GM18861 (cell line): ENCODE results near the gene ZNRF3.
"Not testable (repeated sequence)": the region's sequence is repeated elsewhere in the genome, so short reads cannot be mapped to it uniquely, and the experiment has no call there.

Experiments used
- ATAC-seq: cut with Tn5 transposase; IDR thresholded peaks from one replicate; pipeline ENCODE4 v1.9.1; 2021; ENCODE audit not compliant: unreplicated experiment

Gene ZNRF3

DNA sequence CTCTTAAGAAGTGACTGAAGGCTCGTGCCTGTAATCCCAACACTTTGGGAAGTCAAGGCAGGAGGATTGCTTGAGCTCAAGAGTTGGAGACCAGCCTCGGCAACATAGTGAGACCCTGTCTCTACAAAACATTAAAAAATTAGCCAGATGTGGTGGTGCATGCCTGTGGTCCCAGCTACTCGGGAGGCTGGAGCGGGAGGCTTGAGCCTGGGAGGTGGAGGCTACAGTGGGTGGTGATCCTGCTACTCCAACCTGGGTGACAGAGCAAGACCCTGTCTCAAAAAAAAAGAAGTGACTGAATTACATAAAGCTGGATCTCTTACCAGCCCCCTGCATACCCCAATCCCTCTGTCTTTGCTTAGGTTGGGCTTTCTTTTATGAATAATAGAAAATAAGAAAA lies 120.2 kb downstream of the ZNRF3 start:
- no peak for ATAC-seq

DNA sequence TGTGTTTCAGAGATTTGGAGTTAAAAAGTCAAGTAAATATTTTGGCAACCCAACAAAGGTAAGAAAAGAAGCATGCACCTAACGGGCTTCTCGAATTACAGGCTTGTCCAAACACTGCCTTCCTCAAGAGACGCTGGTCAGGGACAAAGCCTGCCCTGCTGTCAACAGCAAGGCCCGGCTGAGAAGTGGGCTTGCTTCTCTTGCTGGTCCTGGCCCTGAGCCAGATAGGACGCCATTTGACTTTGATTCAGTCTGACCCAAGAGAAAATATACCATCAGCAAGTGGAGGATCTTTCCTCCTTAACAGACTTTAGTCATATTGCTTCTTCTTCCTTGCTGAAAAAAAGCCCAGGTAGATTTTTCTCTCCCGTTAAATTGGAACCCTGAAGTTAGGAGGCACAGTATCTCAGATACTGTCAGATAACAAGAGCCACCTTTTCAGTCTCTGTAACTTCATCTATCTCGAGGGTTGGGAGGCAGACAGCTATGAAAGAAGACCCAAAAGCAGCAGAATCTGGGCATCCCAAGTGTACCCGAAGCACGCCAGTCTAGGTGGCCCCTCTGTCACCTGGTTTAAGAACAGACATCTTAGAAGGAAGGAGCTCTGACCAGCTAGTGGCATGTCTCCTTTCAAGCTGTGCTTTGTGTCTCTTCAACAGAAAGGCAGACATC lies 120.7 kb downstream of the ZNRF3 start:
- ATAC-seq: no peak

DNA sequence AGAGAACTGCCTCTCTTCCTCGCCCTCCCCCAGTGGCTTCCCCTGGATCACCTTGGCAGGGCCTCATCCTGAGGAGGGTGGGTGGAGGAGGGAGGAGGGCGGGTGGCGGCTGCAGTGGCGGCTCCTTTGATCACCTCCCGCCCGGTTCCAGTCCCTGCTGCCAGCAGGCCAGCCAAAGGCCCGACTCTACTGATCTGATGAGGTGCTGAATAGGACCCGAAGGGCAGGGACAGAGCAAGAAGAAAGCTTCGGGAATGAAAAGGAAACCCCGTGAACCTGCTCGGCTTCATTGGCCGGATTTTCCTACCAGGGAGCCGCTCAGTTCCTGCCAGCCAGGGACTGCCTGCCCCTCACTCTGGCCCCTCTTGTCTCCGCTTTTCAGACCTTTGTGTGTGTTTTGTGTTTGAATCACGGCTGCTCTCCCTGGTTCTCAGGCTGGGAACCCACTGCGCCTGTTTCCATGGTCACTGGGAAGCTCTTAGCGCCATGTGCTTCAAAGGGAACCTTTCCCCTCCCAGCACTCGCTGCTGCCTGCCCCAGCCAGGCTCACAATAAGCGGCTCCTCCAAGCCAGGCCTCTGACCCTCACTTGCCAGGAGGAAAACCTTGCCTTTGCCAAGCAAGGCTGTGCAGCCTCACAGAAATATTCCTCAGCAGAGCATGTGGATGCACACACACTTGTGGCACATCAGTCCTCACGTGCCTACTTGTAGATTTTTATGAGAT lies 121.4 kb downstream of the ZNRF3 start:
- no peak for ATAC-seq

GRCh38 chr22:29005754-29006153 lies 122.4 kb downstream of the ZNRF3 start:
- not testable (repeated sequence) for ATAC-seq

- no peak for ATAC-seq
Observed at GRCh38 chr22:29006346-29006745, 123.0 kb downstream of the ZNRF3 start.

DNA sequence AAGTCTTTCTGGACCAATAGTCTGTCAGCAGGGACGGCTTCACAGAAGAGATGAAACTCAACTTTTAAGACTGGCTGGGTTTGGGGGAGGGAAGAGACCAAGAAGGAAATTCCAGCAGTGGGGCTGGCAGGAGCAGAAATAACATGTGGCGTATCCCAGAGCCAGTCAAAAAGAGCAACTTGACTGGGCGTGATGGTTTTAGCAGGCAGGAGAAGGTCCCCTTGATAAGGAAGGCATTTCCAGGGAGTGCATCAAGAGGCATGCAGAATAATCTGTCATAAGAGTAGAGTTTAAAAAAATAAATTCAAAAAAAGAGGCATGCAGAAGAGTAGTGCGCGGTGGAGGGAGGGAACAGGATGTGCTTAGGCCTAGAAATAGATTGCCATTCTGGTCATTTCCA lies 125.8 kb downstream of the ZNRF3 start:
- ATAC-seq: no peak

- ATAC-seq: no peak
Observed at GRCh38 chr22:29011240-29012100, 128.1 kb downstream of the ZNRF3 start.

GRCh38 chr22:29012101-29012433 lies 128.7 kb downstream of the ZNRF3 start:
- no peak for ATAC-seq

DNA sequence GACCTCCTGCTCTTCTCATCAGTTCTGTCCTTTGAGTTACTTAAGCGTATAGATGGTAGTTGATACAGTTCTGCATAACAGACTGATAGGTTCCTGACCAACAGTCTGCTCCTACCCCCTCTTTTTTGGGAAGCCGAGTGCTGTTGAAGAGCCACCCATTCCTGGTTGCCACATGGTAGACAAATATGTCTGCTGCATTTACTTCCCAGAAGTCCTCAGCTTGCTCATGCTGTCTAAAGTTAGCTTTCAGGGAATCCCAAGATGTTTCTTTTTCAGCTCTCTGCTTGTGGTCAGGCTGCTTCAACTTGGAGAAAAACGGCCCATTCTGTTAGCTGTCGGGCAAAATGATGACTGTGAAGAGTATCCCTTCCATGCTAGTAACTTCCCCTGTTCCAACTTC lies 129.6 kb downstream of the ZNRF3 start:
- ATAC-seq: no peak

- ATAC-seq: no peak
Observed at GRCh38 chr22:29014293-29014692, 130.9 kb downstream of the ZNRF3 start.

GRCh38 chr22:29014773-29015172 lies 131.4 kb downstream of the ZNRF3 start:
- ATAC-seq: no peak

- no peak for ATAC-seq
Observed at GRCh38 chr22:29016067-29016938, 132.9 kb downstream of the ZNRF3 start.

- ATAC-seq: no peak
Observed at GRCh38 chr22:29018293-29019189, 135.2 kb downstream of the ZNRF3 start.

DNA sequence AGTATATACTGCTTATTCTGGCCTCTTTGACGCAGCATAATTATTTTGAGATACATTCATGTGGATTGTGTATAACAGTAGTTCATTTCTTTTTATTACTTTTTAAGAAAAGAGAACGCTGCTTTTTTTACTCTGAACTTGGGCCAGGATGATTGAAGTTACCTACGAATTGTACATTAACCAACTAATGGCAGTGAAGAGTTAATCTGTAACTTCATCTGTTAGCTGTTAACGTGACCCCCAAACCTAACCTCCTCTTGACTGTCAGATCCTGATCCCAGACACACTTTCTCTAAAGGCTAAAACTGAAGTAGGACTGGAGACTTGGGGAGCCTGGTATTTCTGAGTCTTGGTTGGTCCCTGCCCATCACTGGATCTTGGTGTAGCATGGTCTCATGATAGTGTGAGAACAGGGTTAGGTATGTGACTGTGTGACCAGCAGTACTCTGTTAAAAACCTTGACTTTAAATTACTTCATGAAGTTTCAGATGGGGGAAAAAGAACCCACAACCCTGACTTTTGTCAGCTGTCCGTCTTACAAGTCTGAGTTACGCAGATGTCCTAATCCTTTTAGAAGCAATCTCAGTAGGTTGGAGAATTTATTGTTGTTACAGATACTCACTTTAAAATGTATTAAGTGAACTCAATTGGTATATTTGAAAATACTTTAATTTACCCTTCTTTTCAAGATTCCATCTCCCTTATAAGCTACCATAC lies 138.9 kb downstream of the ZNRF3 start:
- ATAC-seq: no peak

GRCh38 chr22:29023172-29023796 lies 139.9 kb downstream of the ZNRF3 start:
- ATAC-seq: no peak

GRCh38 chr22:29026579-29026978 lies 143.2 kb downstream of the ZNRF3 start:
- ATAC-seq: no peak

GRCh38 chr22:29028468-29028867 lies 145.1 kb downstream of the ZNRF3 start:
- ATAC-seq: no peak

DNA sequence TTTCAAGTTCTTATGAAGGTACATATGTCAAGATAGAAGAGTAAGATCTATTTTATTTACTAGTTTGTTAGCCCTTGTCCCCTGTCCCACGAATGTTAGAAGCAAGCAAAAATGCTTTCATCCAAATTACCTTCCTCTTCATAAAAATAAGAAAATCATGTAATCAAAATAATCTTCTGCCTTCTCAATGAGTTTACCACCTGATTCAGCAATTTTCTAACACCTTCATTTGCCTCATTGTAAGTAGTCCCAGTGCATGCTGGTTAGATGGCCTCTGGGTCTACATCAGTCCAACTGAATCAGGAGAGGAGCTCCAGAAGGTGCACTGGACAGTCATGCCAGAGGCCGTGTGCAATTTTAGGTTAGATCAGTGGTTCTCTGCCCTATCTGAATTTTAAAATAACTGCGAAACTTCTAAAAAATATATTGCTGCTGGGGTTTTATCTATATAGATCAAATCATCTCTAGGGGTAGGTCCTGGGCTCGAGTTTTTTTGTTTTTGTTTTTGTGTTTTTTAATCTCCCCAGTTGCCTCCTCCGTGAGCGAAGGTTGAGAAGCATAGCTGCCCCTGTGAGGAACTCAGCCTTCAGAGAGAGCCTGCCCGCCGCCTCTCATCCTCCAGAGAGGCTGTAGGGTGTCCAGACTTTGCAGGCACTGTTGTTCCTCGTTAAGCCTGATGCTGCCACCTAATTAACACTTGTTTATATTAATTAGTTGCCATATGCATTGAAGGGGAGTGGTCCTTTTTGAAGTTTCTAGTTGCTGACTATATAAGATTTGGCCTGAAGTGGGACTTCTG lies 146.0 kb downstream of the ZNRF3 start:
- no peak for ATAC-seq
